ENCODE data around the gene CIDEC. TPM values are rescaled to one million over a fixed set of nuclear protein-coding genes. Genes with fewer than 3 reads are reported as not detected.

CIDEC gene
- total and polyA plus RNA-seq, 2 of the 8 experiments (the other 6 are each of a cell fraction or from before 2014, with no cell fraction given) = not detected

GRCh38 chr3:9883706-9884554 lies 3.9 kb upstream of the CIDEC start:
- H3K56ac ChIP-seq (replicated peaks; ENCODE audit: insufficient read length, low read depth, low read length) = no peak overlapping the region
- H3K4me2 ChIP-seq (ENCODE audit: insufficient read depth in 1 of 2, low read depth in 2 of 2, low read length in 2 of 2) = no peak overlapping the region
- H2BK12ac ChIP-seq (ENCODE audit: low read depth, low read length) = no peak overlapping the region
- no peak overlapping the region for H2BK5ac ChIP-seq (ENCODE audit: low read depth, low read length)
- H3K4me1 ChIP-seq (replicated peaks in 1 of 4; ENCODE audit: control insufficient read depth in 3 of 4, insufficient read depth in 4 of 4, low read length in 3 of 4) = no peaks in the 10 kb centered on the region
- no peak overlapping the region for H3K4me3 ChIP-seq (ENCODE audit: extremely low read depth in 1 of 4, insufficient read depth in 2 of 4, low read depth in 3 of 4, low read length in 4 of 4)
- no peak overlapping the region for H4K5ac ChIP-seq (ENCODE audit: insufficient read length, low read depth, low read length)
- DNase-seq (ENCODE audit: low read depth in 1 of 2, low spot score in 2 of 2) (no peak), FAIRE-seq (no peak)
- no peak overlapping the region for H3K9ac ChIP-seq (replicated peaks in 1 of 4; ENCODE audit: extremely low read depth in 1 of 4, low read depth in 3 of 4, low read length in 3 of 4)
- no peak overlapping the region for H3K23ac ChIP-seq (ENCODE audit: insufficient read length)
- no peaks in the 10 kb centered on the region for H3K23me2 ChIP-seq (ENCODE audit: low read depth, low read length)
- H4K20me1 ChIP-seq (replicated peaks in 1 of 2; ENCODE audit: control insufficient read depth in 1 of 2, insufficient read depth in 2 of 2, low read length in 2 of 2) = no peaks in the 10 kb centered on the region
- no peak overlapping the region for H2BK20ac ChIP-seq (ENCODE audit: low read length)
- no peak overlapping the region for H3K18ac ChIP-seq (ENCODE audit: extremely low read depth, low read length)
- no peak overlapping the region for H4K8ac ChIP-seq (ENCODE audit: extremely low read depth, insufficient read depth, low read length)
- H3K27me3 ChIP-seq (replicated peaks in 1 of 4; ENCODE audit: control insufficient read depth in 3 of 4, extremely low read depth in 1 of 4, insufficient read depth in 3 of 4, low read length in 3 of 4) = no peaks in the 10 kb centered on the region
- POLR2A ChIA-PET (ENCODE audit: partially characterized antibody) = interaction anchor here (1.1 to 1.5 kb wide), 2 partner anchors 11 to 19 kb away, joined by 3 to 5 read pairs; partner anchors contain the start of gene IL17RE
- H3K4ac ChIP-seq (replicated peaks; ENCODE audit: insufficient read length, low read depth, low read length) = no peak overlapping the region
- no peaks in the 10 kb centered on the region for H3K79me2 ChIP-seq (ENCODE audit: control insufficient read depth in 1 of 2, insufficient read depth in 2 of 2, low read length in 2 of 2)
- TF ChIP-seq CTCF (IDR thresholded peaks at IDR 0.05; ENCODE audit: control extremely low read depth in 1 of 3, insufficient read depth in 1 of 3, low read depth in 1 of 3, low read length in 3 of 3) (no peak), TAF1 (IDR thresholded peaks at IDR 0.05; ENCODE audit: low read depth, low read length) (no peak), HDAC2 (IDR thresholded peaks at IDR 0.05; ENCODE audit: borderline replicate concordance in 1 of 2, low read depth in 2 of 2, low read length in 2 of 2) (no peak), POLR2A (IDR thresholded peaks at IDR 0.05; ENCODE audit: control extremely low read depth in 1 of 2, low read depth in 2 of 2, low read length in 2 of 2) (no peak), SP2 (IDR thresholded peaks at IDR 0.05; ENCODE audit: low read length) (no peak), SP4 (IDR thresholded peaks at IDR 0.05; ENCODE audit: low read length) (no peak), BRCA1 (IDR thresholded peaks at IDR 0.05; ENCODE audit: low read depth, low read length) (no peak), MAX (IDR thresholded peaks at IDR 0.05) (no peak), CREB1 (IDR thresholded peaks at IDR 0.05) (no peak), EP300 (IDR thresholded peaks at IDR 0.05; ENCODE audit: borderline replicate concordance in 1 of 2, low read depth in 2 of 2, low read length in 2 of 2) (no peak)
- H2AK5ac ChIP-seq (ENCODE audit: low read depth, low read length) = no peak overlapping the region
- H3K36me3 ChIP-seq (ENCODE audit: control insufficient read depth in 2 of 4, insufficient read depth in 4 of 4, low read length in 3 of 4) = no peaks in the 10 kb centered on the region
- no peaks in the 10 kb centered on the region for H3K79me1 ChIP-seq (ENCODE audit: low read depth, low read length)
- H3K27ac ChIP-seq (ENCODE audit: low read depth, low read length) = no peak overlapping the region
- CTCF ChIA-PET (ENCODE audit: partially characterized antibody) = interaction anchor here (0.7 to 2.1 kb wide), 8 partner anchors 10 to 99 kb away, joined by 3 to 5 read pairs (median 3); no protein-coding TSS in a partner anchor
- H2BK120ac ChIP-seq (replicated peaks; ENCODE audit: low read depth, low read length) = no peak overlapping the region
- H3K9me3 ChIP-seq (ENCODE audit: insufficient read depth in 2 of 2, low read depth in 1 of 2, low read length in 1 of 2) = no peaks in the 10 kb centered on the region
- no peak overlapping the region for H4K91ac ChIP-seq (replicated peaks; ENCODE audit: insufficient read length, low read length)
- H2AFZ ChIP-seq (ENCODE audit: low read length) = no peak overlapping the region
- WGBS, 2 experiments (ENCODE audit: extremely low coverage in 1 of 2, insufficient coverage in 1 of 2, insufficient read length in 1 of 2, insufficient replicate concordance in 2 of 2, low coverage in 1 of 2, low lambda C conversion rate in 2 of 2, missing lambda C conversion rate in 1 of 2) = 88% methylated on average over 7 of the region's 7 CpGs; no CpG with 5 or more reads in 1 of the 2 experiments
- no peak overlapping the region for H3K14ac ChIP-seq (ENCODE audit: insufficient read length)
- no peak overlapping the region for H2BK15ac ChIP-seq (ENCODE audit: low read length)

Measured in H1 (cell line).